Lung (tissue), 12 donors: ENCODE measurements around the gene IFIT5. TPM values are rescaled to one million over a fixed set of nuclear protein-coding genes. Genes with fewer than 3 reads are reported as not detected.

Experiments used
- ATAC-seq: fragments of 200-7000 bp; cut with Tn5 transposase; one replicate; pipeline ENCODE4 v1.9.1; 2020; ENCODE audit warnings: moderate number of reproducible peaks; ENCODE audit not compliant: insufficient read depth, low FRiP score
- DNase-seq, 3 donors: peaks; one replicate each; pipeline ENCODE4 v3.0.0-alpha.2; 2013 to 2017
- H3K27ac ChIP-seq, 2 donors: one replicate each; pipeline ENCODE4 v1.5.1; 2013; ENCODE audit warnings: mild to moderate bottlenecking in 2 of 2, moderate library complexity in 2 of 2, control low read depth in 1 of 2, inconsistent platforms in 1 of 2, low read depth in 1 of 2, low read length in 1 of 2
- H3K27me3 ChIP-seq, 3 donors: one replicate each; pipeline ENCODE4 v1.5.1; 2013; ENCODE audit warnings: low read length in 2 of 3; ENCODE audit not compliant: control insufficient read depth in 3 of 3, insufficient read depth in 3 of 3
- H3K36me3 ChIP-seq, 4 donors: one replicate each; pipeline ENCODE4 v1.5.1; 2013; ENCODE audit warnings: low read length in 4 of 4, mild to moderate bottlenecking in 1 of 4, moderate library complexity in 1 of 4; ENCODE audit not compliant: control insufficient read depth in 4 of 4, insufficient read depth in 4 of 4
- H3K4me1 ChIP-seq, 5 donors: one replicate each; pipeline ENCODE4 v1.5.1; 2013; ENCODE audit warnings: low read length in 5 of 5, mild to moderate bottlenecking in 2 of 5, moderate library complexity in 1 of 5; ENCODE audit not compliant: control insufficient read depth in 5 of 5, insufficient read depth in 5 of 5
- H3K4me3 ChIP-seq: one replicate; pipeline ENCODE4 v1.5.1; 2013; ENCODE audit warnings: mild to moderate bottlenecking, control low read depth, moderate library complexity
- H3K9ac ChIP-seq, 2 donors: one replicate each; pipeline ENCODE4 v1.5.1; 2013; ENCODE audit warnings: low read length in 2 of 2, control low read depth in 1 of 2; ENCODE audit not compliant: insufficient read depth in 1 of 2
- H3K9me3 ChIP-seq, 4 donors: one replicate each; pipeline ENCODE4 v1.5.1; 2013; ENCODE audit warnings: low read length in 3 of 4, mild to moderate bottlenecking in 1 of 4, moderate library complexity in 1 of 4; ENCODE audit not compliant: control insufficient read depth in 4 of 4, insufficient read depth in 3 of 4
- CTCF ChIP-seq: IDR thresholded peaks from 2 replicates; pipeline ENCODE4 v1.5.1; 2012; ENCODE audit warnings: mild to moderate bottlenecking; ENCODE audit errors: control extremely low read depth, extremely low read depth
- WGBS, 2 donors: extraction: QIAGEN DNeasy Blood & Tissue Kit; methylation state at CpG; one replicate each; pipeline ENCODE4 v1.1.7; 2013; 5-methylcytosine and 5-hydroxymethylcytosine counted together
- polyA plus RNA-seq, 2 donors: library from polyadenylated mRNA; stranded (reverse); fragments of 200-250 nt; gene quantifications; one replicate each; pipeline ENCODE4 v1.2.1, GENCODE V29; 2013
- total RNA-seq, 2 donors: library from RNA; depleted of rRNA in 1 of 2; stranded (reverse); fragments of >200 nt in 1 of 2; gene quantifications; one replicate each; pipeline ENCODE4 v1.2.1, GENCODE V29; 2014 to 2021
- donor health status: control.
- donor health status: control.
- donor health status: Bipolar disorder and iron deficiency.
- donor health status: healthy.
- donor health status: DM: yes; HTN: yes; CAD: no.

Gene IFIT5
- total and polyA plus RNA-seq, 4 donors = 12.6 to 21.8 (median 15.6) TPM

- no peak for ATAC-seq
- Histone ChIP-seq H3K36me3 (no peaks in the 10 kb centered on the region), H3K27me3 (no peaks in the 10 kb centered on the region), H3K9me3 (no peaks in the 10 kb centered on the region), H3K27ac (no peak overlapping the region), H3K9ac (no peak overlapping the region), H3K4me3 (no peak overlapping the region), H3K4me1 (peaks cover 5 to 21% (median 13%) of the 10 kb centered on the region in 5 donors)
- WGBS, 2 donors = 83 to 87% methylated on average over 9 of the region's 9 CpGs
- DNase-seq = no peak
- no peak for TF ChIP-seq CTCF
Observed at GRCh38 chr10:89468191-89468965, 54.0 kb downstream of the IFIT5 start.

GRCh38 chr10:89469517-89469916 lies 55.1 kb downstream of the IFIT5 start:
- Histone ChIP-seq H3K36me3 (no peaks in the 10 kb centered on the region), H3K4me1 (peaks cover 5 to 25% (median 16%) of the 10 kb centered on the region in 5 donors), H3K27me3 (no peaks in the 10 kb centered on the region), H3K9ac (no peak overlapping the region), H3K9me3 (no peaks in the 10 kb centered on the region), H3K27ac (no peak overlapping the region), H3K4me3 (no peak overlapping the region)
- ATAC-seq = no peak
- no peak for TF ChIP-seq CTCF
- DNase-seq = no peak

Other genes with a start within 250 kb of the IFIT5 start
- 1 to 10 TPM; 1.2 to 4.5 TPM for gene CH25H, start 207.3 kb upstream of the IFIT5 start, total RNA-seq
- 10 to 100 TPM in 1 of 2 donors, 1 to 10 TPM in 1; 3.0 to 25.2 TPM for gene CH25H, start 207.3 kb upstream of the IFIT5 start, polyA plus RNA-seq
- gene LIPA, start 162.8 kb upstream of the IFIT5 start, total RNA-seq = 100 to 1,000 TPM in 1 of 2 donors, 10 to 100 TPM in 1; 51.6 to 140 TPM
- gene LIPA, start 162.8 kb upstream of the IFIT5 start, polyA plus RNA-seq = 10 to 100 TPM; 24.0 to 91.8 TPM
- 10 to 100 TPM; 12.1 to 16.0 TPM for gene IFIT2, start 112.5 kb upstream of the IFIT5 start, total RNA-seq
- 10 to 100 TPM in 1 of 2 donors, 1 to 10 TPM in 1; 8.1 to 17.8 TPM for gene IFIT2, start 112.5 kb upstream of the IFIT5 start, polyA plus RNA-seq
- 10 to 100 TPM; 17.3 to 27.2 TPM for gene IFIT3, start 86.6 kb upstream of the IFIT5 start, total RNA-seq
- 10 to 100 TPM; 12.6 to 47.7 TPM for gene IFIT3, start 86.6 kb upstream of the IFIT5 start, polyA plus RNA-seq
- gene IFIT1B, start 36.5 kb upstream of the IFIT5 start, total RNA-seq = 1 to 10 TPM in 1 of 2 donors, under 1 TPM in 1; 0.21 to 3.7 TPM
- not detected for gene IFIT1B, start 36.5 kb upstream of the IFIT5 start, polyA plus RNA-seq
- gene IFIT1, start 21.9 kb upstream of the IFIT5 start, total RNA-seq = 10 to 100 TPM; 11.1 to 16.9 TPM
- 10 to 100 TPM; 13.1 to 17.7 TPM for gene IFIT1, start 21.9 kb upstream of the IFIT5 start, polyA plus RNA-seq
- 1 to 10 TPM; 1.8 to 4.6 TPM for gene SLC16A12, start 121.0 kb downstream of the IFIT5 start, total RNA-seq
- gene SLC16A12, start 121.0 kb downstream of the IFIT5 start, polyA plus RNA-seq = under 1 TPM; 0.45 to 0.75 TPM
- 10 to 100 TPM in 1 of 2 donors, 1 to 10 TPM in 1; 5.9 to 18.3 TPM for gene PANK1, start 230.7 kb downstream of the IFIT5 start, total RNA-seq
- gene PANK1, start 230.7 kb downstream of the IFIT5 start, polyA plus RNA-seq = 1 to 10 TPM; 1.6 to 2.9 TPM